A673 (cell line): ENCODE measurements around the gene MEF2A. TPM values are rescaled to one million over a fixed set of nuclear protein-coding genes. Genes with fewer than 3 reads are reported as not detected.

Source experiments
- BruUV-seq: library from RNA; stranded (reverse); fragments of 400-500 nt; replicated peaks from 2 replicates; lab custom pipeline; 2021; lab: Mats Ljungman, UMichigan
- CTCF ChIA-PET: fragments of 300-600 bp; sonication (Branson Sonifier 250); formaldehyde crosslinking; loops from one replicate; lab custom pipeline; 2022; ENCODE audit warnings: antibody characterized with exemption; lab: Charles Lee
- POLR2A ChIA-PET: fragments of 300-600 bp; sonication (Branson Sonifier 250); formaldehyde crosslinking; loops from one replicate; lab custom pipeline; 2022; ENCODE audit warnings: antibody characterized with exemption; ENCODE audit not compliant: low non-redundant PET; lab: Charles Lee
- DNase-seq: peaks from one replicate; pipeline ENCODE4 v3.0.0-alpha.2; 2015; ENCODE audit warnings: low spot score
- H3K27ac ChIP-seq: fragments of 200-600 bp; sonication (generic); 2 replicates; pipeline ENCODE4 v1.5.1; 2016; ENCODE audit warnings: mixed run types, low read depth, mild to moderate bottlenecking, mixed read lengths, antibody characterized with exemption, low read length; ENCODE audit not compliant: poor library complexity, severe bottlenecking
- H3K27me3 ChIP-seq: fragments of 200-600 bp; sonication (generic); replicated peaks from 2 replicates; pipeline ENCODE4 v1.6.1; 2017; ENCODE audit warnings: mixed run types, low read depth, mild to moderate bottlenecking, mixed read lengths, antibody characterized with exemption, low read length; ENCODE audit not compliant: insufficient read depth, poor library complexity
- H3K36me3 ChIP-seq: fragments of 200-600 bp; sonication (generic); 2 replicates; pipeline ENCODE4 v1.6.1; 2016; ENCODE audit warnings: mixed run types, mild to moderate bottlenecking, mixed read lengths, antibody characterized with exemption, low read length; ENCODE audit not compliant: insufficient read depth, poor library complexity, severe bottlenecking
- H3K4me1 ChIP-seq: fragments of 200-600 bp; sonication (generic); 2 replicates; pipeline ENCODE4 v1.6.1; 2017; ENCODE audit warnings: mixed run types, mild to moderate bottlenecking, mixed read lengths, antibody characterized with exemption, low read length; ENCODE audit not compliant: insufficient read depth, poor library complexity, severe bottlenecking
- H3K4me3 ChIP-seq: fragments of 200-600 bp; sonication (generic); 2 replicates; pipeline ENCODE4 v1.5.1; 2016; ENCODE audit warnings: low read depth, mixed run types, mild to moderate bottlenecking, mixed read lengths, low read length; ENCODE audit not compliant: poor library complexity, severe bottlenecking
- H3K9me3 ChIP-seq: fragments of 200-600 bp; sonication (generic); 2 replicates; pipeline ENCODE4 v1.6.1; 2016; ENCODE audit warnings: mixed run types, low read depth, mild to moderate bottlenecking, mixed read lengths, antibody characterized with exemption, low read length; ENCODE audit not compliant: poor library complexity, severe bottlenecking
- EZH2 ChIP-seq: fragments of 200-600 bp; sonication (generic); IDR thresholded peaks from 2 replicates; pipeline ENCODE4 v1.6.1; 2017; ENCODE audit warnings: borderline replicate concordance, low read depth, mild to moderate bottlenecking, mixed read lengths, antibody characterized with exemption, low read length; ENCODE audit not compliant: poor library complexity, severe bottlenecking
- intact Hi-C: fragments of 100-400 bp; cut with micrococcal nuclease; formaldehyde crosslinking; loops from one replicate; pipeline ENCODE4 v1.10.0; 2022; ENCODE audit not compliant: unreplicated experiment
- total RNA-seq: library from RNA; stranded (reverse); gene quantifications from 2 replicates; pipeline ENCODE4 v1.2.3, GENCODE V29; 2021
- TF ChIP-seq, protein P1 (sequence below): fragments of 300-800, 200-600 bp; sonication (generic); conservative IDR thresholded peaks from 2 replicates; pipeline ENCODE4 v1.5.1; 2017; ENCODE audit warnings: low read depth, mild to moderate bottlenecking, antibody characterized with exemption, low read length, moderate library complexity, mixed read lengths

Gene MEF2A
- total RNA-seq, 1 experiment from 2014 or later = 26.4 TPM

DNA sequence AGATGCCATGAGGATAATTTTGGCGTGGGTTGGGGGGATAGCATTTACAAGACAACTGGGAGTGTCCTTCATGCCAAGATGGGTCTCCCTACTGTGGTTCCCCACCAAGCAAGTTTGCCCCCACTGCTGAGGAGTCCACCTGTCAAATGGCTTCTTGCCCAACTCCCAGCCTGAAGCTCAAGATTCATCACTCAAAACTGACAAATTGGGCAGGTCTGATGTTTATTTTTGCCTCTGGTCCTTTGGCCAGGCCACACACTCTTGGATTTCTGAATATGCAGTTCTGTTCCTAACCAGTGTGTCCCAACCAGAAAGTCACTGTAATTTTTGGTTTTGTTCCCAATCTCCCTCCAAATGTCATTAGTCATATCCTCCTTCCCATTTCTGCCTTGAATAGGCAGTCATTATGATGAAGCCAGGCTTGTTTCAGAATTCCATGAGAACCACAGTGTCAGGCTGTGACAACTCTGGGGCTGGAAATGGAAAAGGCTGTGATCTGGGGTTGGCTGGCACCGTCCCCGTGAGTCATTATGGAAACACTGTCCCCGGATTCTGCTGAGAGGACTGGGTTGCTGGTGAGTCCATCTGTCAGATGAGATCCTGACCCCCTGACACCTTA lies 29.3 kb upstream of the MEF2A start:
- no peaks in the 10 kb centered on the region for H3K4me1 ChIP-seq
- no TSS peak for BruUV-seq
- intact Hi-C loops = no loop called here
- ChIA-PET CTCF (no interaction called here), POLR2A (no interaction called here)
- no peak overlapping the region for H3K27ac ChIP-seq
- H3K9me3 ChIP-seq = no peaks in the 10 kb centered on the region
- no peak overlapping the region for H3K4me3 ChIP-seq
- no peak for TF ChIP-seq EZH2
- TF ChIP-seq, protein P1, sequence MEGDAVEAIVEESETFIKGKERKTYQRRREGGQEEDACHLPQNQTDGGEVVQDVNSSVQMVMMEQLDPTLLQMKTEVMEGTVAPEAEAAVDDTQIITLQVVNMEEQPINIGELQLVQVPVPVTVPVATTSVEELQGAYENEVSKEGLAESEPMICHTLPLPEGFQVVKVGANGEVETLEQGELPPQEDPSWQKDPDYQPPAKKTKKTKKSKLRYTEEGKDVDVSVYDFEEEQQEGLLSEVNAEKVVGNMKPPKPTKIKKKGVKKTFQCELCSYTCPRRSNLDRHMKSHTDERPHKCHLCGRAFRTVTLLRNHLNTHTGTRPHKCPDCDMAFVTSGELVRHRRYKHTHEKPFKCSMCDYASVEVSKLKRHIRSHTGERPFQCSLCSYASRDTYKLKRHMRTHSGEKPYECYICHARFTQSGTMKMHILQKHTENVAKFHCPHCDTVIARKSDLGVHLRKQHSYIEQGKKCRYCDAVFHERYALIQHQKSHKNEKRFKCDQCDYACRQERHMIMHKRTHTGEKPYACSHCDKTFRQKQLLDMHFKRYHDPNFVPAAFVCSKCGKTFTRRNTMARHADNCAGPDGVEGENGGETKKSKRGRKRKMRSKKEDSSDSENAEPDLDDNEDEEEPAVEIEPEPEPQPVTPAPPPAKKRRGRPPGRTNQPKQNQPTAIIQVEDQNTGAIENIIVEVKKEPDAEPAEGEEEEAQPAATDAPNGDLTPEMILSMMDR = no peak
- no peak for DNase-seq
- no peaks in the 10 kb centered on the region for H3K36me3 ChIP-seq
- H3K27me3 ChIP-seq = no peaks in the 10 kb centered on the region

DNA sequence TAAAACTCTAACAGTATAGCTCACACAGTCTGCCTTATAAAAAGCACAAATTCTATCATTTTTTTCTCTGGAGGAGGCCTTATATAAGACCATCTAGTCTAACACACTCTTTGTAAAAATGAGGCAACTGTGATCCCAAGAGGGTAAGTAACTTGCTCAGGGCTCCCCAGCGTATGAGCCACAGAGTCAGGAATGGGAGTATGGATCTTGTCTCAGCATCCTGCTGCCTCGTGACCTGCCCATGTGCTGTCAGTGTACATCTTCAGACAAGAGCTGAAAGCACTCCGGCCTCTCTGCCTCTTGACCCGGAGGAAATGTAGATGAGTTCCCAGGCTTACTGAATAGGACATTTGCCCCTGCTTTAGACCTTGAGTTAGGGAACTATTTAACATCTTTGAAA lies 28.4 kb upstream of the MEF2A start:
- POLR2A ChIA-PET = interaction anchor here (0.7 kb wide), 1 partner anchor 10 kb away, joined by 4 read pairs; no protein-coding TSS in a partner anchor
- Histone ChIP-seq H3K36me3 (no peaks in the 10 kb centered on the region), H3K27ac (no peak overlapping the region), H3K9me3 (no peaks in the 10 kb centered on the region), H3K4me1 (no peaks in the 10 kb centered on the region), H3K27me3 (no peaks in the 10 kb centered on the region), H3K4me3 (no peak overlapping the region)
- intact Hi-C loops = no loop called here
- no peak for TF ChIP-seq EZH2
- no peak for DNase-seq
- CTCF ChIA-PET = no interaction called here
- no TSS peak for BruUV-seq

DNA sequence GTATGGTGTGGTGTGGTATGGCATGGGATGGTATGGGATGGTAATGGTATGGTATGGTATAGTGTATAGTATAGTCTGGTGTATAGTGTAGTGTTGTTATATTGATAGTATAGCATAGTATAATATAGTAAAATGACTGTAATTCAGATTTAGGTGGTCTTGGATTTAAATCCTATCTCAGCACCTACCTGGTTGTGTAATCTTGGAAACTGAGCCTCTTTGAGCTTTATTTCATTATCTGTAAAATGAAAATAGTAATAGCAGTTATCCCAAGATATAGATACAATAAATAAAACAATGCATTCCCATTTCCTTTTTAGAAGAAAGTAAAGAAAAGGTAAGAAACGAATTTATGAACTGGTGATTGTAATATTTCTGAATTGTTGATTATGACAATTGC lies 27.5 kb upstream of the MEF2A start:
- intact Hi-C loops = no loop called here
- no peaks in the 10 kb centered on the region for H3K27me3 ChIP-seq
- H3K27ac ChIP-seq = no peak overlapping the region
- ChIA-PET CTCF (no interaction called here), POLR2A (no interaction called here)
- no TSS peak for BruUV-seq
- H3K36me3 ChIP-seq = no peaks in the 10 kb centered on the region
- no peak for DNase-seq
- TF ChIP-seq EZH2 = no peak
- TF ChIP-seq, protein P1 = no peak
- H3K4me1 ChIP-seq = no peaks in the 10 kb centered on the region
- H3K9me3 ChIP-seq = no peaks in the 10 kb centered on the region
- H3K4me3 ChIP-seq = no peak overlapping the region

DNA sequence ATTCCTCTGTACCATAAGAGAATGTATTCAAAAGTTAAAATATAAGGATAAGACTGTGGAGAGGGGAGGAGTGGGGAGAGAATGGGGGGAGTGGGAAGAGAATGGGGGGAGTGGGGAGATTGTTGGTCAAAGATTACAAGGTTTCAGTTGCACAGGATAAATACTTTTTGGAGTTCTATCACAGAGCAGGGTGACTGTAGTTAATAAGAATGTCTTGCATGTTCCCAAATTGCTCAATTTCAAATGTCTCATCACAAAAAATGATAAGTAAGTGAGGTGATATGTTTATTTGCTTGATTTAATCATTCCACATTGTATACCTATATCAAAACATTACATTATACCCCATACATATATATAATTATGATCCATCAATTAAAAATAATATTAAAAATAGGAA lies 23.0 kb upstream of the MEF2A start:
- no peaks in the 10 kb centered on the region for H3K27me3 ChIP-seq
- CTCF ChIA-PET = no interaction called here
- no peak overlapping the region for H3K4me3 ChIP-seq
- POLR2A ChIA-PET = no interaction called here
- BruUV-seq = no TSS peak
- no peaks in the 10 kb centered on the region for H3K4me1 ChIP-seq
- DNase-seq = no peak
- H3K9me3 ChIP-seq = no peaks in the 10 kb centered on the region
- H3K27ac ChIP-seq = no peak overlapping the region
- intact Hi-C loops = loop anchor here (1.0 kb wide), 1 partner anchor 8 kb away; no protein-coding TSS in a partner anchor
- H3K36me3 ChIP-seq = no peaks in the 10 kb centered on the region
- no peak for TF ChIP-seq EZH2
- TF ChIP-seq, protein P1 = no peak
